HG02588 (cell line): ENCODE data around the gene MTHFD1L.
"Not testable (repeated sequence)": the region's sequence is repeated elsewhere in the genome, so short reads cannot be mapped to it uniquely, and the experiment has no call there.

Experiments
- ATAC-seq: cut with Tn5 transposase; IDR thresholded peaks from one replicate; pipeline ENCODE4 v1.9.1; 2021; ENCODE audit warnings: mild to moderate bottlenecking, moderate library complexity; ENCODE audit not compliant: unreplicated experiment

MTHFD1L gene

DNA sequence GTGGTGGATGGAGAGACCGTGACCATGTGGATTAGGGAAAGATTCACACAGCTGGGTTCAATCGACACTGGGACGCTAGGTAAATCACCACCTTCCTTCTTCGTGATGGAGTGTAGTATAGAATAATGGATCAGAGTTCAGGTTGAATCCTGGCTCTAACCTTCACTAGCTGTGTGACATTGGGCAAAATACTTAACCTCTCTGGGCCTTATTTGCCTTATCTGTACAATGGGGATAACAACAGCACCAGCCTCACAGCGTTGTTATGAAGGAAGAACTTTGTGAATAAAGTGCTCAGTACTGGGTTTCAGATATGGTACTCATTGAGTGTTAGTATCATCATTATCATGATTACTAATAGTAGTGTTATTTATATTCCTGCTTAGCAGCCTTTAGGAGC, 248.1 kb downstream of the MTHFD1L start:
- ATAC-seq = no peak

DNA sequence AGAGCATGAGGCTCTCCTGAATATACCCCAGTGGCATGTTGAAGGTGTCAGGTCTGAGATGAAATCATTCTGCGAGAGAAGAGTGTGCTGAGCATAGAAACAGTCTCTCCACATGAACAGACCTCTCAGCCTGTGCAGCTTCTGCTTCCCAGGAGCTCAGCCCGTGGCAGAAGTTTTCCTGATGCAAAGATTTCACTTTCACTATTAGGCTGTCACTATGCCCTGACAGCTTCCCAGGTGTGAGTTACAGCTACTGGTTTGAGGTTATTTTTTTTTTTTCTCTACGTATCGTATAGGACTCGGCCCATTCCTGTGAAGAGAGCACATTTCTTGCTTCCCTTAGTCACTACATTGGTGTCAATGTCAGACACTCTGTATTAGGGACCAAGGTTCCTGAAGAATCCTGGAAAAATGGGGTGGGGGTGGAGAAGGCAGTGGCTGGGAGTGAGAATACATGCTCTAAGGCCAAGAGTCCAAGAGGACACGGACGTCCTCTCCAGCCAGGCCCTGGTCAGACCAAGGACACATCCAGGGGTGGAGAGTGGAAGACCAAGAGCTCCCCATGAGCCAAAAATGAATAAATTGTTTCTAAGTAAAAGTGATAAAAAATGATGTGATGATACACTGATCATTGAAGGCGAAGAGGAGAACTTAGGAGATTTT, 253.1 kb downstream of the MTHFD1L start:
- no peak for ATAC-seq

DNA sequence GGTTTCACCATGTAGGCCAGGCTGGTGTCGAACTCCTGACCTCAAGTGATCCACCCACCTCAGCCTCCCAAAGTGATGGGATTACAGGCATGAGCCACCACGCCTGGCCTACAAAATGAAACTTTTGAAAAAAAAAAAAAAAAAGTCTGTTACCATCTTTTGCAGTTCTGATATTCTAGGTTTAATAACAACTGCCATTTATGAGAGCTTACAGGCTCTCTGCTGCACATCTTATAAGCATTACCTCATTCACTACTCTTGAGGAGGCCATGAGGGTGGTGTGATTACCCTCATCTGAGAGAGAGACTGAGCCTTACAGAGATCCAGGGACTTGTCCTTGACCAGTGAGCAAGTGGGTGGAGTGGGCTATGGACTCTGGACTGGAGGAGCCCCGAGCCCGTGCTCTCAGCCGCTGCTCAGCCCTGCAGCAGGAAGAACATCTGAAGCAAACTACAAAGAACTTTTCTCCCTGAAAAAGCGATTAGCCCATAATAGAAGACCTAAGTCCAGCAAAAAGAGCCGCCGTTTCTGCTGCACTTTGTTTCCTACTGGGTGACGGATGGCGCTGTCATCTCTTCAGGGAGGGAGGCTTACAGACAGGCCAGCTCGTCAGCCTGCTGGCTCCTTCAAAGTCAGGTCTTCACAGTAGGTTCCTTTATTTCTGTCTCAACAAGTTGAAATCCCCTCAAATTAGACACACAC, 254.5 kb downstream of the MTHFD1L start:
- ATAC-seq = no peak

DNA sequence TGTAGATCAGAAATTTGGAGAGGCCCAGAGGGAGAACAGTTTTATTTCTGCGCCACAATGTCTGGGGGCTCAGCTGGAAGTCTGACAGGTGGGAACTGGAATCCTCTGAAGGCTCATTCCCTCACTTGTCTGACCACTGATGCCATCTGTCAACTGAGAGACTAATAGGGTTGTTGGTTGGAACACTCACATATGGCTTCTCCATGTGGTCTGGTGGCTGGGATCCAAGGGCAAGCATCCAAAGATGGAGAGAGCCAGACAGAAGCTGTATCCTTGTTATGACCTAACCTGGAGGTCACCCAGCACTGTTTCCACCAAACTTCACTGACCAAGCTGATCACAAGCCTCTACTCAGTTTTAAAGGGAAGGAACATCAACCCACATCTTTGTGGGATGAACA, 256.4 kb downstream of the MTHFD1L start:
- no peak for ATAC-seq

DNA sequence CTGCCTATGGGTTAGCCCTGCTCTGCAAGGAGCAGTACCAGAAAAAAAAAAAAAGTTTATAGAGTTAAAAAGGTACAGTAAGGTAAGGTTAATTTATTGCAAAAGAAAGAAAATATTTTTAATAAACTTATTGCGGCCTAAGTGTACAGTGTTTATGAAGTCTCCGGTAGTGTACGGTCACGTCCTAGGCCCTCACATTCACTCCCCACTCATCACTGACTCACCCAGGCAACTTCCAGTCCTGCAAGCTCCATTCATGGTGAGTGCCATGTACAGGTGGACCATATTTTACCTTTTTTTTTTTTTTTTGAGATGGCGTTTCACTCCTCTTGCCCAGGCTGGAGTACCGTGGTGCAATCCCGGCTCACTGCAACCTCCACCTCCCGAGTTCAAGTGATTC, 258.1 kb downstream of the MTHFD1L start:
- not testable (repeated sequence) for ATAC-seq

DNA sequence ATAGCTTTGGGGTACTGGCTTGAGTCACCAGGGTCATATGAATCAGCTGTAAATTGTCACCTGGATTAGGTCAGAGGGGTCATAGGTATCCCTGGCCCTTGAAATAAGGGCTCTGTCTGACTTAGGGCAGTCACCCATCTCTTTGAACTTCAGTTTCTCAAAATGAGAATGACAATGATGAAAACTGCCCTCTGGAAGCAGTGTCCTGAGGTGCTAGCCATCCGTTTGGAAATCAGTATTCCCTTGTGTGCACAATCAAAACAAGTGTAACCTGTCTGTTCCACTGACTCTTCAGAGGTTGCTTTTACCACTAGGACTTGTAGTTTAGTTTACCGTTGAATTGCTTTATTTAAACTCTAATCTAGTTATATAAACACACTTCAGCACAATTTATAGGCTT, 259.7 kb downstream of the MTHFD1L start:
- not testable (repeated sequence) for ATAC-seq

DNA sequence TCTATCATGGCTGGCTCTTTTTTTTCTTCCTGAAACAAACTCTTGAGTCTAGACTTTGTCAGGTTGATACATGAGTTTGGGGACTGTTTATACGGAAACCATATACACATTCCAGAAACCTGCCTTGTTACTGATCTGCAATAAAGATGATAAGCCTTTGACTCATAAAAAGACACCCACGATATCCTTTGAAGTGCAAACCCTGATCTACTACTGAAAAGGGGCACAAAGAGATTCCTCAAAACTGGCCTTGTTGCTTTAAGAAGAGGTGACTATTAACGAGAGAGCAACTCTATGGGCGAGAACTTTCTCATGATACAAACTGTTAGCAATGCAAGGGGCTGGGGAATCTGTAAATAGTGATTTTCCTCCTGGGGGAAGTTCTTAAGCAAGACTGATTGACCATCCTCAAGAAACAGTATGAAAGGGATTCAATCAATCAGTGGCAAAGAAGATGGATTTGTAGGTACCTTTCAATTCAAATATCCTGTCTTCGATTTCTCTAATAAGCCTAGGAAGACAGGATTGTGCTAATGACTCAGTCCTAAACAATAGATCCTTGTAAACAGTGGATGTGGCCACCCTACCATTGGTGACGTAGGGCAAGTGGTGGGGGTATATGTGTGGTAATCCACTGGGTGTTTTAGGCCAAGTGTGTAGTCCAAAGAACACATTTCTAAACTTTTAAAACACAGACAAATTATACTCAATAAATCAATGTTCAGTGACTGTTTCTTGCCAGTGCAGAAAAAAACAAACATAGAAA, 260.3 kb downstream of the MTHFD1L start:
- not testable (repeated sequence) for ATAC-seq

DNA sequence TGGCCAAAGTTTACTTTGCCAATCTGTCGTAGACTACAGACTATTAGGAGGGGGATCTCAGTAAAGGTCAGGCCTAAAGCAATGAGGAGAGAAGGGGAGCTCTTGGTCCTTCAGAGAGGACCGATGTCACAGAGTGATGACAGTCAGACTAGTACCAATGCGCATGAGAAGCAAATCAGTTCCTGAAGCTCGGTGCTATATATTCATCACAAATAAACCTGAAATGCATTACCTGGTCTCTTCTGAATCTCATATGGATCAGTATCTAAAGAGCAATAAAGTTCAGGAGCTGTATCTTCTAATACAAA, 260.9 kb downstream of the MTHFD1L start:
- not testable (repeated sequence) for ATAC-seq

DNA sequence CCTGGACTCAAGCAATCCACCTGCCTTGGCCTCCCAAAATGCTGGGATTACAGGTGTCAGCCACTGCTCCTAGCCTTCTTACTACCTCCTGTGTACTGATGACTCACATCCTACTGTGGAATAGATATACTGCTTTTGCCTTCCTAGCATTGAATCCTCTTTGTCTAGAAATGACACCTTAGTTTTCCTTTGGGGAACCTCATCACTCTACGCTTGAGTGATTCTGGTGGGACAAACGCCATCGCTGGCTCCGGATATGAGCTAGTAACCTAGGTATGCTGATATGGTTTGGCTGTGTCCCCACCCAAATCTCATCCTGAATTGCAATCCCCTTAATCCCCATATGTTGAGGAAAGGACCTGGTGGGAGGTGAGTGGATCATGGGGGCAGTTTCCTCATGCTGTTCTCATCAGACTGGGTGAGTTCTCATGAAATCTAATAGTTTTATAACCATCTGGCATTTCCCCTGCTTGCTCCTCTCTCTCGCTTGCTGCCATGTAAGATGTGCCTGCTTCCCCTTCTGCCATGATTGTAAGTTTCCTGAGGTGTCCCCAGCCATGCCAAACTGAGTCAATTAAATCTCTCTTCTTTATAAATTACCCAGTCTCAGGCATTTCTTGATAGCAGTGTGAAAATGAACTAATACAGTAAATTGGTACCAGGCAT, 261.8 kb downstream of the MTHFD1L start:
- not testable (repeated sequence) for ATAC-seq

DNA sequence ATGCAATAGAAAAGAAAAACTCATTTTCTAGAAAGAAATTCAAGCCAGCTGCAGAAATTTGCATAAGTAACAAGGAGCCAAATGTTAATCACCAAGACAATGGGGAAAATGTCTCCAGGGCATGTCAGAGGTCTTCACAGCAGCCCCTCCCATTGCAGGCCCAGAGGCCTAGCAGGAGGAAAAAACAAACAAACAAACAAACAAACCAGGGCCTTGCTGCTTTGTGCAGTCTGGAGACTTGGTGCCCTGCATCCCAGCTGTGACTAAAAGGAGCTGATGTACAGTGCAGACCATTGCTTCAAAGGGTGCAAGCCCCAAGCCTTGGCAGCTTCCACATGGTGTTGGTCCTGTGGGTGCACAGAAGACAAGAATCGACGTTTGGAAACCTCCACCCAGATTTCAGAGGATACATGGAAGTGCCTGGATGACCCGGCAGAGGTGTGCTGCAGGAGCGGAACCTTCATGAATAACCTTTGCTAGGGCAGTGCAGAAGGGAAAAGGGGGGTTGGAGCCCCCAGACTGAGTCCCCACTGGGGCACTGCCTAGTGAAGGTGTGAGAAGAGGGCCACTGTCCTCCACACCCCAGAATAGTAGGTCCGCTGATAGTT, 263.4 kb downstream of the MTHFD1L start:
- no peak for ATAC-seq

DNA sequence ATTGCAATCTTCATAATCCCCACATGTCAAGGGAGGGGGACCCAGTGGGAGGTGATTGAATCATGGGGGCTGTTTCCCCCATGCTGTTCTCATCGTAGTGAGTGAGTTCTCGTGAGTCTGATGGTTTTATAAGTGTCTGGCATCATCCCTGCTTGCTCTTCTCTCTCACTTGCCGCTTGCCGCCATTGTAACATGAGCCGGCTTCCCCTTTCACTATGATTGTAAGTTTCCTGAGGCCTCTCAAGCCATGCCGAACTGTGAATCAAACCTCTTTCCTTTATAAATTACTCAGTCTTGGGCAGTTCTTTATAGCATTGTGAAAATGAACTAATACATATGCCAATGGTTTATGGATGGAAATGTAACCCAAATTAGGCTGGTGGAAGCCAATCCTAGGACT, 264.8 kb downstream of the MTHFD1L start:
- ATAC-seq = no peak

DNA sequence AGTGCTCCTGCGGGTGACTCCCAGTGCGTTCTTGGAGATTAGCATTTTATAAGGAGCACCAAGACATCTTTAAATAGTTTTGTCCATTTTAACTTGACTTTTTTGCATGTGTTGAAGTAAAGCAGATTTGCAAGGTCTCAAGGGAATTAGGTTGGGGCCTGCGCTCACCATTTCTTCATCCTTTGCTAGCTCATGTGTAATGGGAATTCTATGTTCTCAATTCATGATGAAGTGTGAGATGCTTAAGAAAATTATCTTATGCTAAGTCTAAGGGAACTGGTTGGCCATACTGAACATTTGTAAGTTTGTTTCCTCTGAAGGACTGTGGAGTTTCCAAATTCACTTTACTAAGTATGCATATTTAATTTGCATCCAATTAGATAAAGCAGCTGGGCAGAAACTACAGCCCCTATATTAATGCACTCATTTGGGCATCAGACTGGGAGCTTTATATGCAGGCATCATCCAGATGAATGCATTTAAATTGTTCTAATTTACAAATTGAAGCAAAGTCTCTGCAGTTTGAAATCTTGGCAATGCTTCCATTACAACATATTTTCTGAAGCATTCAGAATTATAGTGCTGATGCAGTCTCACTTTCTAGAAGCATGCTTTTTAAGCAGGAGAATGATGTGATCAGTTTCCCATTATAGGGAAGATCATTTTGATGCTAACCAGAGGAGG, 266.0 kb downstream of the MTHFD1L start:
- ATAC-seq = no peak

DNA sequence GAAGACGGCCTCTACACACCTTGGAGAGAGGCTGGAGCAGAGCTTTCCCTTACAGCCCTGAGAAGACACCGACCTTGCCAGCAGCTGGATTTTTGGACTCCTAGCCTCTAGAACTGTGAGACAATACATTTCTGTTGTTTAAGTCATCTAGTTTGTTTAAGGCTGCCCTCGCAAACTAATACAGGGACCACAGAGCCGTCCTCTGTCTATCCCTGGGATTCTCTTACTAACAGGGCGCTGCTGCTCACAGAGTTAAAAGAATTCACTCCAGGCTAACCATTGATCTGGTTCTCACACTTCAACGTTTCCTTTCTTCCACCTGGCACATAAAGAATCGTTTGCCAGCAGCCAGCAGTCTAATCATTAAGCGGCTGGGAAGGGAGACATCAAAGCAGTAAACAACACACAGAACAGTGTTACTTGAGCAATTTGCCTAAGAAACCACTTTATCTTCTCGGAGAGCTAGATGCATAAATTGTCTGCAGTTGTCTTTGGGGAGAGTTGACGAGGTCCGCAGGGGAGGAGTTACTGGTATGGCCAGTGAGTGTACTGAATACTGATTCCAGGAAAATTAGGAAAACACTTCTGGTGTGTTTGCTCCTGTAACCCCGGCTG, 270.7 kb downstream of the MTHFD1L start:
- no peak for ATAC-seq

DNA sequence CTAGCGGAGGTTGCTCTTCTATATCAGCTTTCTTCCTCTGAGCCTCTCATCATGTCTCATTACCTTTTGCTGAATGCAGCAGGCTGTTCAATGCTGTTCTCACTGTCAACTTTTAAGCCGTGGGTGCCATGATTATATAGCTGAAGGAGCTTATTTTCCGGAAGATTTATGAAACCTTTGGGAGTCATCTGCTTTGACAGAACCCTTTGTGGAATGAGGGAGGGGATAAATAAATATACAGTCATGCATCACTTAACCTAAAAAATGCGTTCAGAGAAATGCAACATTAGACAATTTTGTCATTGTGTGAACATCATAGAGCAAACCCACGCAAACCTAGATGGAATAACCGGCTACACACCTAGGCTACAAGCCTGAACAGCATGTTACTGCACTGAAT, 272.0 kb downstream of the MTHFD1L start:
- ATAC-seq = no peak

DNA sequence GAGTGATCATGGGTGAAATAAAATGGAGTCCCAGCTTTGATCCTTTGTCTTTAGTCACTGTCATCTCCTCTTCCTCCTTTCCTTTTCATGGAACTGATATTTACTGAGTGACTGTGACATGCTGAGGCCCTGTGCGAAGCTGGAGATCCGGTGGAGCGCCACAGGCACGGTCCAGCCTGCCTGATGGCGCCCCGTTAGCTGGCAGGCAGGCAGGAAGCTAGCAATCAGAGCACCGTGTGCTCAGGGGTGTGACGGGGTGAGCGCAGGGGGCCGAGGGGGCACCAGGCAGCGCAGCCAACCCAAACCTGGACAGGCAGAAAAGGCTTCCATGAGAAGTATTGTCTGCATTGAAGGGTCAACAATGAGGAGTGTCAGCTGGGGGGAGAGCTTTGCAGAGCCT, 274.0 kb downstream of the MTHFD1L start:
- ATAC-seq = no peak

DNA sequence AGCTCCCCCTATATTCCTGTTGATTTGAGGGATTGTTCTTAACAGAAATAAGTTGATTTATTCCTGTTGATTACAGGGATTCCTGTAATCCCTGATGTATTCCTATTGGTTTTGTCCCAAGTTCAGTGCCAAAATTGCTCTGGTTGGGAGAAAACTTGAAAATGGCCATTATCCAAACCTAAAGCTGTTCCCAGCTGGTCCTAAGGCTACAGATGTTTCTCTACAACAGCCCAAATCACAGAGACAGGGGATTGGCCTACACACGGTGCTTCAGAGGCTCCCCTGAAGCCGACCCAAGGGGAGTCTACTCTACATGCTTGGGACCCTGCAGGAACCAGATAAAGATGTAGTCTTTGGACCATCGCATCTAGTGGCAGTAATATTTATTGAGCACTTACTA, 275.3 kb downstream of the MTHFD1L start:
- no peak for ATAC-seq

DNA sequence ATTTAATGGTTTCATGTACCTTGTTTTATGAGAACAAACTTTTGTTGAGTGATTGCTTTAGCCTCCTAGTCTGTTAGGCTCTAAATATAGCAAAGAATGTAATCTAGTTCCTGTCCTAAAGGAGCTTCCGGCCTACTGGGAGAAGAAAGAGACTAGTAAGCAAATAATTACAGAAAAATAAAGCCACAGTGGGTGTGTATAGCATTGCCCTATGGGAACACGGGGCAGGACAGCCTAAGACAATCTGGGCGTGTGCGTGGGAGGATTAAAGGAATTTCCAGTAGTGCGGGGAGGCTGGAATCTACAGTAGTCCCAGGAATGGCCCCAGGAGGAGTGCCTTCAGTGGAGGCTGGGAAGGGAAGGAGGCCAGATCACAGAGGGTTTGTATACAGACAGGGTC, 276.2 kb downstream of the MTHFD1L start:
- no peak for ATAC-seq

DNA sequence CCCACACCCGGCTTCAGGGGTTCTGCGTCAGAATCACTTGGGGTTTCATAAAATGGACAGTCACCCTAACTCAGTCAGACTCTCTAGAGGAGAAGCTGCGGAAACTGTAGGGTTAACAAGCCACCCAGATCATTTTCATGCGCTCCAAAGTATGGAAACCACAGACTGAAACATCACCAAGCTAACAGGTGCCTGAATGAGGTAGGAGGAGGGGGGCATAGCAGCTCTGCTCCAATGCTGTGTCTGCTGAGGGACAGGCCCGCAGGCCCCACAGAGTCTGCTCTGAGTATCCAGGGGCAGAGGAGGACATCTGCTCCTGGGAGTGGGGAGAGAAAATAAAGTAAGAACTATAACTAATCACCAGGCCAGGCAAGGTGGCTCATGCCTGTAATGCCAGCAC, 277.2 kb downstream of the MTHFD1L start:
- no peak for ATAC-seq

DNA sequence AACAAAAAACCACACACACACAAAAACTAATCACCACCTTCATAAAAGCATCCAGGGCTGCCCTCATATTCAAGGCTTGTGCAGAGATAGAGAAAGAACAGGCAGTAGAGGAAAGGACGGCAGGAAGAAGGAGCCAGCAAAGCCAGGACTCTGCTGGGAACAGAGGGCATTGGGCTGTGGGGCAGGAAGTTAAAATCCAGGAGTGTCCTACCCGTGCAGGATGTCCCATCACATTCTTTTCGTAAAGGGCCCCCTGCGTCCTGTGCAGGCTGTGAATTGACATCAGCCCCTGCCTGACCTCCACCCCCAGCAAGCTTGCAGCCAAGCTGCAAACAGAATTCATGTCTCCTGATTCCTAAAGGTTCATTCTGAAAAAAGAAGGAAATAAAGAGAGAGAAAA, 277.8 kb downstream of the MTHFD1L start:
- ATAC-seq = no peak

DNA sequence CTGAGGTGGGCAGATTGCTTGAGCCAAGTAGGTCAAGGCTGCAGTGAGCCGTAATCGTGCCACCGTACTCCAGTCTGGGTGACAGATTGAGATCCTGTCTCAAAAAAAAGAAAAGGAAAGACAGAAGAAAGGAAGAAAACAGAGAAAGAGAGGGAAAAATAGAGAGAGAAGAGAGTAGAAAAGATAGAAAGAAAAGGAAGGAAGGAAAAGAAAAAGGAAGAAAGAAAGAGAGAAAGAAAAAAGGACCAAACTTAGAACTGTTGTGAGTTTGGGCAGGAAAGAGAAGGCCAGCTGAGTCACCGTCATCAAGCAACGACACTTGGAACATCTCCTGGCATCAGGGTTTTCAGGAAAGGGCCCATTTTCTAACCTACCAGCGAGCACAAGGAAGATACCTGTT, 278.3 kb downstream of the MTHFD1L start:
- ATAC-seq = no peak
